Measurements from ENCODE around the gene RAB4B. TPM values are rescaled to one million over a fixed set of nuclear protein-coding genes. Genes with fewer than 3 reads are reported as not detected.

RAB4B gene
- total and polyA plus RNA-seq, 2 of the 13 experiments (the other 11 are each of a cell fraction or from before 2014, with no cell fraction given): 3.3 to 5.4 TPM

DNA sequence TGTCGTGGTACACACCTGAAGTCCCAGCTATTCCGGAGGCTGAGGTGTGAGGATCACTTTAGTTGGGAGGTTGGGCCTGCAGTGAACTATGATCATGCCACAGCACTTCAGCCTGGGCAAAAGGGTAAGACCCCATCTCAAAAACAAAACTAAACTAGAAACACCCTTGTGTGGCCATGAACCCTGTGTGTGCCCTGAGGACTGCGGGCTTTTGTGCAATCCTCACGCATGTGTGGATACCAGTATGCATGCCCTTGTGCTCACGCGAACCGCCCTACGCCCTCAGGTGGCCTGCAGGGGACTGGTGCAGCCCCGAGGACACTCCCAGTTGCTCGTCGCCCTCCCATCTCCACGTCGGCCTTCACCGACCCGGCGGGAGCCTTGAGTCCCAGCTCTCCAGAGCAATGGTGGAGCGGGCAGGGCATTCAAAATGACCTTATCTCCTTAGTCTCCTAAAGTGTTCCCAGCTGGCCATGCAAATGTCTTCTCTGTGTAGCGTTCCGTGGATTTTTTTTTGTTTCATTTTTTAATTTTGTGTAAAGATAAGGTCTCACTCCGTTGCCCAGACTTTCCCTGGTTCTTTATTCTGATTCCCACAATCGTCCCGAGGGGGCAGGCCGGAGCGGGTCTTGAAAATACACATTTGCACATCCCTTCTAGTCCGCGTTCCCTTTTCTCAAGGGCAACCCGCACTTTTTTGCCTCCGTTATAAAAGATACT lies 20.1 kb downstream of the RAB4B start (continued):
- TF ChIP-seq ARNT2 (CRISPR knock-in tag; IDR thresholded peaks at IDR 0.05; ENCODE audit: low read depth) (peak; percentile 78; the same call in 1 of the 2 replicates), ZEB1 (IDR thresholded peaks at IDR 0.05; ENCODE audit: insufficient replicate concordance, low read depth) (peak; percentile 37), DMTF1 (CRISPR knock-in tag; IDR thresholded peaks at IDR 0.05) (0 out of 2 replicates have a peak, but pooled peaks have one; percentile 56), ZNF329 (CRISPR knock-in tag; IDR thresholded peaks at IDR 0.05; ENCODE audit: low read depth) (no peak), NR0B2 (CRISPR knock-in tag; IDR thresholded peaks at IDR 0.05) (peak; percentile 92), CENPT (CRISPR knock-in tag; IDR thresholded peaks at IDR 0.05; ENCODE audit: low read depth) (no peak), MATR3 (CRISPR knock-in tag; IDR thresholded peaks at IDR 0.05) (no peak), MYC (CRISPR knock-in tag; IDR thresholded peaks at IDR 0.05; ENCODE audit: borderline replicate concordance) (peak; percentile 84), NFE2L1 (CRISPR knock-in tag; IDR thresholded peaks at IDR 0.05; ENCODE audit: borderline replicate concordance) (peak; percentile 53; the same call in 1 of the 2 replicates), ZSCAN31 (CRISPR knock-in tag; IDR thresholded peaks at IDR 0.05; ENCODE audit: low read depth) (peak; percentile 19; the same call in 1 of the 2 replicates), HOXA3 (CRISPR knock-in tag; IDR thresholded peaks at IDR 0.05) (peak; percentile 80; the same call in 1 of the 2 replicates), ZNF317 (CRISPR knock-in tag; IDR thresholded peaks at IDR 0.05) (peak; percentile 80), ZNF446 (CRISPR knock-in tag; IDR thresholded peaks at IDR 0.05) (0 out of 2 replicates have a peak, but pooled peaks have one; percentile 73), ZMYM3 (CRISPR knock-in tag; IDR thresholded peaks at IDR 0.05) (peak; percentile 90), RAD21 (CRISPR knock-in tag; IDR thresholded peaks at IDR 0.05) (peak; percentile 83), ZNF20 (CRISPR knock-in tag; IDR thresholded peaks at IDR 0.05) (no peak), POLR2G (IDR thresholded peaks at IDR 0.05; ENCODE audit: low read depth, low read length) (peak; percentile 74), HDAC1 (CRISPR knock-in tag; IDR thresholded peaks at IDR 0.05) (peak; percentile 78)
- TF ChIP-seq, protein P1, sequence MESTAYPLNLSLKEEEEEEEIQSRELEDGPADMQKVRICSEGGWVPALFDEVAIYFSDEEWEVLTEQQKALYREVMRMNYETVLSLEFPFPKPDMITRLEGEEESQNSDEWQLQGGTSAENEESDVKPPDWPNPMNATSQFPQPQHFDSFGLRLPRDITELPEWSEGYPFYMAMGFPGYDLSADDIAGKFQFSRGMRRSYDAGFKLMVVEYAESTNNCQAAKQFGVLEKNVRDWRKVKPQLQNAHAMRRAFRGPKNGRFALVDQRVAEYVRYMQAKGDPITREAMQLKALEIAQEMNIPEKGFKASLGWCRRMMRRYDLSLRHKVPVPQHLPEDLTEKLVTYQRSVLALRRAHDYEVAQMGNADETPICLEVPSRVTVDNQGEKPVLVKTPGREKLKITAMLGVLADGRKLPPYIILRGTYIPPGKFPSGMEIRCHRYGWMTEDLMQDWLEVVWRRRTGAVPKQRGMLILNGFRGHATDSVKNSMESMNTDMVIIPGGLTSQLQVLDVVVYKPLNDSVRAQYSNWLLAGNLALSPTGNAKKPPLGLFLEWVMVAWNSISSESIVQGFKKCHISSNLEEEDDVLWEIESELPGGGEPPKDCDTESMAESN (CRISPR knock-in tag; conservative IDR thresholded peaks at IDR 0.05): peak; percentile 86; the same call in 1 of the 2 replicates
- TF ChIP-seq, protein P2, sequence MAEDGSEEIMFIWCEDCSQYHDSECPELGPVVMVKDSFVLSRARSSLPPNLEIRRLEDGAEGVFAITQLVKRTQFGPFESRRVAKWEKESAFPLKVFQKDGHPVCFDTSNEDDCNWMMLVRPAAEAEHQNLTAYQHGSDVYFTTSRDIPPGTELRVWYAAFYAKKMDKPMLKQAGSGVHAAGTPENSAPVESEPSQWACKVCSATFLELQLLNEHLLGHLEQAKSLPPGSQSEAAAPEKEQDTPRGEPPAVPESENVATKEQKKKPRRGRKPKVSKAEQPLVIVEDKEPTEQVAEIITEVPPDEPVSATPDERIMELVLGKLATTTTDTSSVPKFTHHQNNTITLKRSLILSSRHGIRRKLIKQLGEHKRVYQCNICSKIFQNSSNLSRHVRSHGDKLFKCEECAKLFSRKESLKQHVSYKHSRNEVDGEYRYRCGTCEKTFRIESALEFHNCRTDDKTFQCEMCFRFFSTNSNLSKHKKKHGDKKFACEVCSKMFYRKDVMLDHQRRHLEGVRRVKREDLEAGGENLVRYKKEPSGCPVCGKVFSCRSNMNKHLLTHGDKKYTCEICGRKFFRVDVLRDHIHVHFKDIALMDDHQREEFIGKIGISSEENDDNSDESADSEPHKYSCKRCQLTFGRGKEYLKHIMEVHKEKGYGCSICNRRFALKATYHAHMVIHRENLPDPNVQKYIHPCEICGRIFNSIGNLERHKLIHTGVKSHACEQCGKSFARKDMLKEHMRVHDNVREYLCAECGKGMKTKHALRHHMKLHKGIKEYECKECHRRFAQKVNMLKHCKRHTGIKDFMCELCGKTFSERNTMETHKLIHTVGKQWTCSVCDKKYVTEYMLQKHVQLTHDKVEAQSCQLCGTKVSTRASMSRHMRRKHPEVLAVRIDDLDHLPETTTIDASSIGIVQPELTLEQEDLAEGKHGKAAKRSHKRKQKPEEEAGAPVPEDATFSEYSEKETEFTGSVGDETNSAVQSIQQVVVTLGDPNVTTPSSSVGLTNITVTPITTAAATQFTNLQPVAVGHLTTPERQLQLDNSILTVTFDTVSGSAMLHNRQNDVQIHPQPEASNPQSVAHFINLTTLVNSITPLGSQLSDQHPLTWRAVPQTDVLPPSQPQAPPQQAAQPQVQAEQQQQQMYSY (CRISPR knock-in tag; IDR thresholded peaks at IDR 0.05): peak; percentile 28; the same call in 1 of the 2 replicates
- TF ChIP-seq, protein P3, sequence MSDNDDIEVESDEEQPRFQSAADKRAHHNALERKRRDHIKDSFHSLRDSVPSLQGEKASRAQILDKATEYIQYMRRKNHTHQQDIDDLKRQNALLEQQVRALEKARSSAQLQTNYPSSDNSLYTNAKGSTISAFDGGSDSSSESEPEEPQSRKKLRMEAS (IDR thresholded peaks at IDR 0.05): peak; percentile 93
